H9 (cell line): Measurements from ENCODE around the gene PLXNA2. TPM values are rescaled to one million over a fixed set of nuclear protein-coding genes. Genes with fewer than 3 reads are reported as not detected.

Experiments used
- DNase-seq: peaks from one replicate; pipeline ENCODE4 v3.0.0-alpha.2; 2017
- H2AFZ ChIP-seq: one replicate; pipeline ENCODE4 v1.6.1; 2013; ENCODE audit warnings: mild to moderate bottlenecking, low read length, control low read depth, moderate library complexity
- H2AK5ac ChIP-seq: 2 replicates; pipeline ENCODE4 v1.6.1; 2013; ENCODE audit warnings: low read length, control low read depth, mixed read lengths; ENCODE audit not compliant: insufficient read length
- H2BK120ac ChIP-seq: one replicate; pipeline ENCODE4 v1.6.1; 2013; ENCODE audit warnings: low read depth, mild to moderate bottlenecking, low read length, control low read depth, inconsistent platforms; ENCODE audit not compliant: poor library complexity, severe bottlenecking
- H2BK12ac ChIP-seq: 2 replicates; pipeline ENCODE4 v1.6.1; 2013; ENCODE audit warnings: low read length, control low read depth, mixed read lengths, low read depth; ENCODE audit not compliant: insufficient read length
- H2BK15ac ChIP-seq: 2 replicates; pipeline ENCODE4 v1.6.1; 2013; ENCODE audit warnings: low read depth, low read length, control low read depth
- H2BK20ac ChIP-seq: one replicate; pipeline ENCODE4 v1.6.1; 2013; ENCODE audit warnings: low read depth, mild to moderate bottlenecking, low read length, control low read depth, inconsistent platforms; ENCODE audit not compliant: poor library complexity, severe bottlenecking
- H2BK5ac ChIP-seq: 2 replicates; pipeline ENCODE4 v1.6.1; 2013; ENCODE audit warnings: low read length, control low read depth, mixed read lengths; ENCODE audit not compliant: insufficient read length
- H3K14ac ChIP-seq: 2 replicates; pipeline ENCODE4 v1.6.1; 2013; ENCODE audit warnings: low read length, control low read depth; ENCODE audit not compliant: insufficient read depth
- H3K18ac ChIP-seq: 2 replicates; pipeline ENCODE4 v1.6.1; 2013; ENCODE audit warnings: low read depth, mild to moderate bottlenecking, mixed read lengths, low read length, control low read depth; ENCODE audit not compliant: insufficient read length
- H3K23ac ChIP-seq: 2 replicates; pipeline ENCODE4 v1.6.1; 2013; ENCODE audit warnings: low read length, control low read depth, mixed read lengths, low read depth; ENCODE audit not compliant: insufficient read length
- H3K23me2 ChIP-seq: 2 replicates; pipeline ENCODE4 v1.6.1; 2013; ENCODE audit warnings: low read depth, mild to moderate bottlenecking, mixed read lengths, low read length, control low read depth; ENCODE audit not compliant: insufficient read length, poor library complexity, severe bottlenecking
- H3K27ac ChIP-seq: 2 replicates; pipeline ENCODE4 v1.5.1; 2013; ENCODE audit warnings: low read length, control low read depth, mixed read lengths, low read depth; ENCODE audit not compliant: insufficient read length
- H3K27me3 ChIP-seq: 2 replicates; pipeline ENCODE4 v1.6.1; 2013; ENCODE audit warnings: low read length, control low read depth, inconsistent platforms; ENCODE audit not compliant: insufficient read depth
- H3K4ac ChIP-seq: 2 replicates; pipeline ENCODE4 v1.6.1; 2013; ENCODE audit warnings: low read depth, mild to moderate bottlenecking, control low read depth, inconsistent platforms, low read length, moderate library complexity
- H3K4me1 ChIP-seq: 2 replicates; pipeline ENCODE4 v1.6.1; 2013; ENCODE audit warnings: low read length, control low read depth, inconsistent platforms; ENCODE audit not compliant: insufficient read depth
- H3K4me2 ChIP-seq: 2 replicates; pipeline ENCODE4 v1.6.1; 2013; ENCODE audit warnings: low read length, control low read depth, mixed read lengths; ENCODE audit not compliant: insufficient read length, insufficient read depth
- H3K56ac ChIP-seq: 2 replicates; pipeline ENCODE4 v1.6.1; 2013; ENCODE audit warnings: low read depth, mild to moderate bottlenecking, mixed read lengths, low read length, control low read depth; ENCODE audit not compliant: insufficient read length
- H3K79me1 ChIP-seq: 2 replicates; pipeline ENCODE4 v1.6.1; 2013; ENCODE audit warnings: low read depth, mild to moderate bottlenecking, moderate library complexity, low read length, control low read depth, inconsistent platforms; ENCODE audit not compliant: insufficient read depth, poor library complexity, severe bottlenecking
- H3K79me2 ChIP-seq: 2 replicates; pipeline ENCODE4 v1.6.1; 2013; ENCODE audit warnings: low read length, control low read depth, inconsistent platforms; ENCODE audit not compliant: insufficient read depth
- H3K9ac ChIP-seq: 2 replicates; pipeline ENCODE4 v1.6.1; 2013; ENCODE audit warnings: low read length, control low read depth, mixed read lengths; ENCODE audit not compliant: insufficient read length; ENCODE audit errors: extremely low read depth
- H3K9me3 ChIP-seq: one replicate; pipeline ENCODE4 v1.6.1; 2013; ENCODE audit warnings: low read depth, low read length, inconsistent platforms; ENCODE audit not compliant: control insufficient read depth
- H3T11ph ChIP-seq: one replicate; pipeline ENCODE4 v1.6.1; 2013; ENCODE audit warnings: mild to moderate bottlenecking, low read length, control low read depth, inconsistent platforms
- H4K20me1 ChIP-seq: one replicate; pipeline ENCODE4 v1.6.1; 2013; ENCODE audit not compliant: control insufficient read depth, insufficient read length, insufficient read depth
- H4K5ac ChIP-seq: 2 replicates; pipeline ENCODE4 v1.6.1; 2013; ENCODE audit warnings: low read depth, mild to moderate bottlenecking, mixed read lengths, low read length, control low read depth; ENCODE audit not compliant: insufficient read length
- H4K8ac ChIP-seq: replicated peaks from 2 replicates; pipeline ENCODE4 v1.6.1; 2013; ENCODE audit warnings: low read length, control low read depth, mixed read lengths, low read depth; ENCODE audit not compliant: insufficient read length
- H4K91ac ChIP-seq: 2 replicates; pipeline ENCODE4 v1.6.1; 2013; ENCODE audit warnings: low read depth, mild to moderate bottlenecking, moderate library complexity, mixed read lengths, low read length, control low read depth; ENCODE audit not compliant: insufficient read length
- H3K27ac Mint-ChIP-seq, 3 experiments: 2 replicates in 2 of 3; 3 replicates in 1 of 3; pipeline ENCODE4 v1.8.0; 2020 to 2021; ENCODE audit warnings: mixed read lengths in 3 of 3, mild to moderate bottlenecking in 1 of 3, moderate library complexity in 1 of 3
- H3K27me3 Mint-ChIP-seq: 2 replicates; pipeline ENCODE4 v1.8.0; 2021; ENCODE audit warnings: low read depth, mild to moderate bottlenecking, moderate library complexity, mixed read lengths
- H3K36me3 Mint-ChIP-seq, 3 experiments: 2 replicates in 2 of 3; 3 replicates in 1 of 3; pipeline ENCODE4 v1.8.0; 2020 to 2021; ENCODE audit warnings: low read depth in 3 of 3, mixed read lengths in 3 of 3; ENCODE audit not compliant: insufficient read depth in 1 of 3
- H3K4me1 Mint-ChIP-seq, 2 experiments: 2 replicates each; pipeline ENCODE4 v1.8.0; 2020; ENCODE audit warnings: mixed read lengths in 2 of 2
- H3K4me3 Mint-ChIP-seq, 2 experiments: 2 replicates in 1 of 2; 3 replicates in 1 of 2; pipeline ENCODE4 v1.8.0; 2020 to 2021; ENCODE audit warnings: mild to moderate bottlenecking in 2 of 2, mixed read lengths in 2 of 2, moderate library complexity in 1 of 2
- H3K9me3 Mint-ChIP-seq, 2 experiments: 2 replicates in 1 of 2; 3 replicates in 1 of 2; pipeline ENCODE4 v1.8.0; 2020; ENCODE audit warnings: mild to moderate bottlenecking in 2 of 2, mixed read lengths in 2 of 2, moderate library complexity in 1 of 2
- WGBS: extraction: QIAGEN DNeasy Blood & Tissue Kit; methylation state at CpG from one replicate; pipeline ENCODE4 v1.1.7; 2013; ENCODE audit warnings: missing lambda C conversion rate, low lambda C conversion rate, mixed read lengths; ENCODE audit not compliant: insufficient read length; ENCODE audit errors: extremely low coverage; 5-methylcytosine and 5-hydroxymethylcytosine counted together
- total RNA-seq: library from RNA; stranded (reverse); gene quantifications from 2 replicates; pipeline ENCODE4 v1.2.1, GENCODE V29; 2021
- TF ChIP-seq, protein P1 (sequence below): fragments of 200-600 bp; sonication (generic); conservative IDR thresholded peaks from 3 replicates; pipeline ENCODE4 v1.8.0; 2021; ENCODE audit warnings: antibody characterized with exemption, mild to moderate bottlenecking

Gene PLXNA2
- total RNA-seq, 1 experiment from 2014 or later = 0.57 TPM

GRCh38 chr1:208207388-208208131, 36.6 kb downstream of the PLXNA2 start:
- H3K9ac ChIP-seq = no peak overlapping the region

More at GRCh38 chr1:208207388-208208131, 36.6 kb downstream of the PLXNA2 start:
- H3K27me3 ChIP-seq = no peaks in the 10 kb centered on the region
- H3K23me2 ChIP-seq = no peaks in the 10 kb centered on the region
- no peak overlapping the region for H3K27ac ChIP-seq
- H3K18ac ChIP-seq = no peak overlapping the region
- no peak overlapping the region for H2BK5ac ChIP-seq
- no peak for DNase-seq
- H4K91ac ChIP-seq = no peak overlapping the region
- no peak overlapping the region for H3K4me2 ChIP-seq
- no peak overlapping the region for H2AFZ ChIP-seq
- Mint-ChIP-seq H3K27me3 (no peaks in the 10 kb centered on the region; the same call in 1 of the 2 replicates), H3K9me3 (no peaks in the 10 kb centered on the region; a peak in 1 of 5 replicates), H3K36me3 (no peaks in the 10 kb centered on the region), H3K4me3 (no peak overlapping the region), H3K27ac (peak overlapping the region in 1 of 3 experiments; percentile 58; a peak in 1 of 7 replicates), H3K4me1 (peaks cover 5 to 9% of the 10 kb centered on the region in 2 experiments)
- no peak overlapping the region for H3K4ac ChIP-seq
- H3K23ac ChIP-seq = no peak overlapping the region
- no peaks in the 10 kb centered on the region for H4K20me1 ChIP-seq
- H2BK12ac ChIP-seq = no peak overlapping the region
- no peak overlapping the region for H3T11ph ChIP-seq
- H3K79me2 ChIP-seq = no peaks in the 10 kb centered on the region
- H3K56ac ChIP-seq = no peak overlapping the region
- no peak overlapping the region for H2BK20ac ChIP-seq
- no peak overlapping the region for H3K14ac ChIP-seq
- no peak overlapping the region for H2BK15ac ChIP-seq
- no peaks in the 10 kb centered on the region for H3K4me1 ChIP-seq
- no peak overlapping the region for H2BK120ac ChIP-seq
- no peak overlapping the region for H4K5ac ChIP-seq
- no peak overlapping the region for H2AK5ac ChIP-seq
- H4K8ac ChIP-seq = no peak overlapping the region
- TF ChIP-seq, protein P1, sequence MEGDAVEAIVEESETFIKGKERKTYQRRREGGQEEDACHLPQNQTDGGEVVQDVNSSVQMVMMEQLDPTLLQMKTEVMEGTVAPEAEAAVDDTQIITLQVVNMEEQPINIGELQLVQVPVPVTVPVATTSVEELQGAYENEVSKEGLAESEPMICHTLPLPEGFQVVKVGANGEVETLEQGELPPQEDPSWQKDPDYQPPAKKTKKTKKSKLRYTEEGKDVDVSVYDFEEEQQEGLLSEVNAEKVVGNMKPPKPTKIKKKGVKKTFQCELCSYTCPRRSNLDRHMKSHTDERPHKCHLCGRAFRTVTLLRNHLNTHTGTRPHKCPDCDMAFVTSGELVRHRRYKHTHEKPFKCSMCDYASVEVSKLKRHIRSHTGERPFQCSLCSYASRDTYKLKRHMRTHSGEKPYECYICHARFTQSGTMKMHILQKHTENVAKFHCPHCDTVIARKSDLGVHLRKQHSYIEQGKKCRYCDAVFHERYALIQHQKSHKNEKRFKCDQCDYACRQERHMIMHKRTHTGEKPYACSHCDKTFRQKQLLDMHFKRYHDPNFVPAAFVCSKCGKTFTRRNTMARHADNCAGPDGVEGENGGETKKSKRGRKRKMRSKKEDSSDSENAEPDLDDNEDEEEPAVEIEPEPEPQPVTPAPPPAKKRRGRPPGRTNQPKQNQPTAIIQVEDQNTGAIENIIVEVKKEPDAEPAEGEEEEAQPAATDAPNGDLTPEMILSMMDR = no peak
- H3K9me3 ChIP-seq = no peaks in the 10 kb centered on the region
- no CpG with 5 or more reads among the region's 10 CpGs for WGBS
- H3K79me1 ChIP-seq = no peaks in the 10 kb centered on the region
